Endothelial cell of umbilical vein (primary cell): ENCODE data around the gene SHISA9. TPM values are rescaled to one million over a fixed set of nuclear protein-coding genes. Genes with fewer than 3 reads are reported as not detected.

Experiments
- BruUV-seq: library from RNA; stranded (reverse); fragments of 400-500 nt; replicated peaks from 2 replicates; lab custom pipeline; 2021; lab: Mats Ljungman, UMichigan
- CTCF ChIA-PET: fragments of 300-600, 350-600 bp; sonication (Branson Sonifier 250); formaldehyde crosslinking; loops from one replicate; lab custom pipeline; 2021; ENCODE audit warnings: antibody characterized with exemption, inconsistent platforms; lab: Charles Lee
- POLR2A ChIA-PET: fragments of 300-600, 350-600 bp; sonication (Branson Sonifier 250); formaldehyde crosslinking; loops from one replicate; lab custom pipeline; 2021; ENCODE audit warnings: antibody characterized with exemption, inconsistent platforms; lab: Charles Lee
- DNase-seq: peaks from one replicate; pipeline ENCODE4 v3.0.0-alpha.2; 2011; ENCODE audit warnings: low read depth, low spot score
- FAIRE-seq: peaks from 2 replicates; lab custom pipeline; 2011; peaks lifted over from hg19 to GRCh38; lab: Jason Lieb, UNC
- H2AFZ ChIP-seq: 2 replicates; pipeline ENCODE4 v1.6.0; 2012; ENCODE audit warnings: low read depth, low read length, control low read depth, inconsistent platforms
- H3K27ac ChIP-seq: 2 replicates; pipeline ENCODE4 v1.5.1; 2011; ENCODE audit warnings: low read depth, mild to moderate bottlenecking, control low read depth, low read length, moderate library complexity; ENCODE audit not compliant: insufficient read depth
- H3K27me3 ChIP-seq, 2 experiments: 2 replicates each; pipeline versions ENCODE4 v1.6.0 to v1.6.1; 2011; ENCODE audit warnings: low read length in 2 of 2, mixed read lengths in 1 of 2; ENCODE audit not compliant: control insufficient read depth in 2 of 2, insufficient read depth in 2 of 2
- H3K36me3 ChIP-seq, 2 experiments: 2 replicates in 1 of 2; 3 replicates in 1 of 2; pipeline ENCODE4 v1.5.1; 2011; ENCODE audit warnings: low read length in 2 of 2, mild to moderate bottlenecking in 1 of 2, moderate library complexity in 1 of 2; ENCODE audit not compliant: control insufficient read depth in 2 of 2, insufficient read depth in 2 of 2; ENCODE audit errors: extremely low read depth in 1 of 2
- H3K4me1 ChIP-seq: 3 replicates; pipeline ENCODE4 v1.5.1; 2011; ENCODE audit warnings: mild to moderate bottlenecking, low read length; ENCODE audit not compliant: control insufficient read depth, insufficient read depth; ENCODE audit errors: extremely low read depth
- H3K4me2 ChIP-seq: 2 replicates; pipeline ENCODE4 v1.6.1; 2011; ENCODE audit warnings: low read length, control low read depth, mixed read lengths; ENCODE audit not compliant: insufficient read depth
- H3K4me3 ChIP-seq, 3 experiments: fragments of 200-600 bp in 1 of 3; sonication (generic), shearing (Covaris generic) in 1 of 3; replicated peaks in 1 of 3; 2 replicates each; pipeline ENCODE4 v1.5.1; 2011 to 2016; ENCODE audit warnings: control low read depth in 3 of 3, low read length in 3 of 3, mild to moderate bottlenecking in 2 of 3, inconsistent platforms in 1 of 3, low read depth in 1 of 3, moderate library complexity in 1 of 3; ENCODE audit not compliant: insufficient read depth in 1 of 3
- H3K79me2 ChIP-seq: 2 replicates; pipeline ENCODE4 v1.6.0; 2012; ENCODE audit warnings: low read length, inconsistent platforms; ENCODE audit not compliant: control insufficient read depth, insufficient read depth
- H3K9ac ChIP-seq: replicated peaks from 2 replicates; pipeline ENCODE3; 2011; ENCODE audit warnings: low read length, control low read depth; ENCODE audit not compliant: insufficient read depth; ENCODE audit errors: extremely low read depth
- H3K9me1 ChIP-seq: replicated peaks from 3 replicates; pipeline ENCODE4 v1.6.0; 2011; ENCODE audit warnings: mild to moderate bottlenecking, low read length; ENCODE audit not compliant: control insufficient read depth, insufficient read depth; ENCODE audit errors: extremely low read depth
- H3K9me3 ChIP-seq: replicated peaks from 2 replicates; pipeline ENCODE4 v1.5.1; 2012; ENCODE audit warnings: low read length, inconsistent platforms; ENCODE audit not compliant: control insufficient read depth, insufficient read depth
- H4K20me1 ChIP-seq: replicated peaks from 2 replicates; pipeline ENCODE3; 2011; ENCODE audit warnings: mild to moderate bottlenecking, low read length; ENCODE audit not compliant: control insufficient read depth, insufficient read depth; ENCODE audit errors: extremely low read depth
- FOS ChIP-seq: IDR thresholded peaks from 2 replicates; pipeline ENCODE4 v1.6.1; 2011; ENCODE audit warnings: mild to moderate bottlenecking, low read length, moderate library complexity, borderline replicate concordance; ENCODE audit not compliant: insufficient read depth
- JUN ChIP-seq: IDR thresholded peaks from 2 replicates; pipeline ENCODE4 v1.6.1; 2011; ENCODE audit warnings: borderline replicate concordance, low read depth; ENCODE audit not compliant: insufficient read length, insufficient read depth
- MYC ChIP-seq: IDR thresholded peaks from one replicate; pipeline ENCODE4 v1.6.1; 2011; ENCODE audit warnings: mild to moderate bottlenecking, low read depth, low read length
- POLR2A ChIP-seq: IDR thresholded peaks from 2 replicates; pipeline ENCODE4 v1.6.1; 2012; ENCODE audit warnings: low read depth, mild to moderate bottlenecking, control low read depth, low read length
- POLR2AphosphoS5 ChIP-seq: IDR thresholded peaks from 2 replicates; pipeline ENCODE4 v1.6.1; 2012; ENCODE audit warnings: low read depth, mild to moderate bottlenecking, control low read depth, low read length, moderate library complexity; ENCODE audit not compliant: insufficient read depth
- dilution Hi-C: fragments of 300-500 bp; cut with MboI; formaldehyde crosslinking; loops from one replicate; pipeline ENCODE4 v1.15.0; 2019; ENCODE audit warnings: low sequenced_read_pairs; ENCODE audit not compliant: extremely low pct_ligation_motif_present
- intact Hi-C: fragments of 100-400 bp; cut with micrococcal nuclease; formaldehyde crosslinking; loops from one replicate; pipeline ENCODE4 v1.10.0; 2022
- polyA plus RNA-seq, 4 experiments: library from polyadenylated mRNA; depleted of rRNA in 3 of 4; stranded (reverse) in 3 of 4; unstranded in 1 of 4; fragments of >200 nt; gene quantifications; 2 replicates each; pipeline versions ENCODE4 v1.2.1 to v1.2.3, GENCODE V29; 2011 to 2012; ENCODE audit warnings: missing spikeins in 1 of 4
- total RNA-seq: library from RNA; stranded (reverse); gene quantifications from 2 replicates; pipeline ENCODE4 v1.2.3, GENCODE V29; 2021
- TF ChIP-seq, protein P1 (sequence below): IDR thresholded peaks from 2 replicates; pipeline ENCODE4 v1.6.1; 2011; ENCODE audit not compliant: insufficient read depth, insufficient read length

SHISA9 gene
- total and polyA plus RNA-seq, 2 donors (not counting 3 experiments of a cell fraction or from before 2014, with no cell fraction given), result not detected

DNA sequence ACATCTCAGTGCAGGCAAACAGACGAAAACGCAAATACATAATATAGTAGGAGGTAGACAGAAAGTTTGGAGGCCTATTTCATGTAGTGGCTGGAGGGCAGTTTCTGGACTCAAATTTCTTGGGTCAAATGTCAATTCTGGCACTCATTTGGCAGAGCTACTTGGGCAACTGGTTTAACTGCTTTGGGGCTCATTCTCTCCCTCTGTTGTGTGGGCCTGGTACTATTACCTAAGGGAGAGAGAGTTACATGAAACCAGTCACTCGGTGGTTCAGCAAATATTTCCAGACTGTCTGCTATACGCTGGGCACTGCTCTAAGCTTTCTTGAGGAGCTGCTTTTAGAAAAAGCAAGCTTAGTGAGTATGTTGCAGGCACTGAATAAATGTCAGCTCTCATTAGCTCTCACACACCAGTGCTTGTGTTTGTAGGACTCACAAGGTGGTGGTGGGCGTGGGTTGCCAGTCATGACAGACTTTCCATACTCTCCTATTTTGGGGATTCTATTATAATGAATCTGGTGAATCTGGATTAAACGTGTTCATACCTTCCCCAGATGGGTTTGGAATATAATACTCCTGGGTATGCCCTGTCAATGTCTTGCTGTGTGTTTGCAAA is 1.8 kb upstream of the SHISA9 start:
- no peaks in the 10 kb centered on the region for H3K36me3 ChIP-seq
- ChIA-PET POLR2A (no interaction called here), CTCF (interaction anchor here (1.0 kb wide), 1 partner anchor 8 kb away, joined by 3 read pairs; no protein-coding TSS in a partner anchor)
- no peaks in the 10 kb centered on the region for H3K4me1 ChIP-seq
- DNase-seq (no peak), FAIRE-seq (no peak)
- H3K27ac ChIP-seq, result no peak overlapping the region
- no peaks in the 10 kb centered on the region for H4K20me1 ChIP-seq
- no peak overlapping the region for H2AFZ ChIP-seq
- TF ChIP-seq MYC (no peak), JUN (no peak), POLR2AphosphoS5 (no peak)
- TF ChIP-seq, protein P1, sequence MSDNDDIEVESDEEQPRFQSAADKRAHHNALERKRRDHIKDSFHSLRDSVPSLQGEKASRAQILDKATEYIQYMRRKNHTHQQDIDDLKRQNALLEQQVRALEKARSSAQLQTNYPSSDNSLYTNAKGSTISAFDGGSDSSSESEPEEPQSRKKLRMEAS, result no peak
- no peaks in the 10 kb centered on the region for H3K9me1 ChIP-seq
- intact Hi-C loops (loop anchor here (5.0 kb wide), 1 partner anchor 327 kb away; no protein-coding TSS in a partner anchor), dilution Hi-C loops (no loop called here)
- no peak overlapping the region for H3K4me2 ChIP-seq
- H3K27me3 ChIP-seq, result peaks cover 45 to 52% of the 10 kb centered on the region in 2 experiments
- no peak overlapping the region for H3K9ac ChIP-seq
- no peaks in the 10 kb centered on the region for H3K79me2 ChIP-seq
- H3K4me3 ChIP-seq, result no peak overlapping the region
- H3K9me3 ChIP-seq, result no peaks in the 10 kb centered on the region
- no TSS peak for BruUV-seq

DNA sequence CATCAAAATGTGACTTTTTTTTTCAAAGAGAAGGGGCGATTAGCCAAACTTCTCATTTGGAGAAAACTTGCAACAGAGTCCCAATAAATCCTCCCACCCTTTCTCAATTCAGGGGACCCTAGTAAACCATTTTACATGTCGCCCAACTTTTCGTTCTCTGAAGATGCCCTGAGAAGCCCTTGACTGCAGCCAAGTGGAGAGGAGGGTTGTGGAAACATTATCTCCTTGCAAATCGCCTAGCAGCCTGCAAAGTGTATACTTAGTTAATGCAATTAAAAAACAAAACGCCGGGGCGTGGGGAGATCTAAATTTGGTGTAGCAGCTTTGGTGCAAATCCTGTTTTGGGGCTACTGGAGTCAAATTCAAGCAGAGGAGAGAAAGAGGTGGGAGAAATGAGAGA is 1.2 kb upstream of the SHISA9 start:
- intact Hi-C loops (no loop called here), dilution Hi-C loops (no loop called here)
- H2AFZ ChIP-seq, result no peak overlapping the region
- no peak overlapping the region for H3K27ac ChIP-seq
- H3K9ac ChIP-seq, result no peak overlapping the region
- no TSS peak for BruUV-seq
- H3K9me3 ChIP-seq, result no peaks in the 10 kb centered on the region
- H3K4me2 ChIP-seq, result no peak overlapping the region
- TF ChIP-seq, protein P1, result no peak
- TF ChIP-seq POLR2AphosphoS5 (no peak), FOS (no peak), JUN (no peak), POLR2A (no peak)
- H3K4me3 ChIP-seq, result no peak overlapping the region
- no peaks in the 10 kb centered on the region for H3K4me1 ChIP-seq
- H3K79me2 ChIP-seq, result no peaks in the 10 kb centered on the region
- no peaks in the 10 kb centered on the region for H4K20me1 ChIP-seq
- peaks cover 45 to 52% of the 10 kb centered on the region in 2 experiments for H3K27me3 ChIP-seq
- no peaks in the 10 kb centered on the region for H3K9me1 ChIP-seq
- FAIRE-seq (no peak), DNase-seq (no peak)
- no peaks in the 10 kb centered on the region for H3K36me3 ChIP-seq
- POLR2A ChIA-PET, result no interaction called here
- CTCF ChIA-PET, result interaction anchor here (1.0 kb wide), 1 partner anchor 8 kb away, joined by 3 read pairs; no protein-coding TSS in a partner anchor
